Epidermal melanocyte (primary cell): Measurements from ENCODE around the gene TTLL4.

Experiments used
- DNase-seq: peaks from one replicate; pipeline ENCODE4 v3.0.0; 2011; ENCODE audit warnings: low spot score; ENCODE audit not compliant: insufficient read length

TTLL4 gene

DNA sequence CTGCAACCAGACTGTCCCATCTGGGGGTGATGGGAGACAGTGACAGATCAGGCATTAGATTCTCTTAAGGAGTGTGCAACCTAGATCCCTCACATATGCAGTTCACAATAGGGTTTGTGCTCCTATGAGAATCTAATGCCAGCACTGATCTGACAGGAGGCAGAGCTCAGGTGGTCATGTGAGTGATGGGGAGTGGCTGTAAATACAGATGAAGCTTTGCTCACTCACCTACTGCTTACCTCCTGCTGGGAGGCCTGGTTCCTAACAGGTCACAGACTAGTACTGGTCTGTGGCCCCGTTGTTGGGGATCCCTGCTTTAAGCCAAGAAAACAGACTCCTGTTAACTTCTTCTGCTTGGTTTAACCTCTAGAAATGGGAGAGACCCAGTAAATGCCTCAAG lies 74.5 kb downstream of the TTLL4 start:
- no peak for DNase-seq

DNA sequence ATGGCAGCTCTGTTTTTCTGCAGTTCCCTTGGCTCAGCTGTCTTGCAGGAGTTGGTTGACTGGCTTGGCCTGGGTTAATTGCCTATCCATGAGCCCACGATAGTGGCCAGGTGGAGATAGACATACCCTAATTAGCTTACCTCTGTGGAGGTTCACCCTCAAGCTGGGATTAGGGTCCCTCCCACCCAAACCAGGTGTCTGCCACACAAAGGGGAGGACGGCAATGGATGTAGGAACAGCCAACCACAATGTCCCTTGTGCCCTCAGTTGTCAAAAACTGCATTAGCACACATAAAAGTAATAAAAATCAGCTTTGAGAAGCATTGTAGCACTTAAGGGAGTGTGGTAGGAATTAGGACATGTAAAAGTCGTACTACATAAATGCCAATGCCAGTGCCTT lies 75.5 kb downstream of the TTLL4 start:
- no peak for DNase-seq

DNA sequence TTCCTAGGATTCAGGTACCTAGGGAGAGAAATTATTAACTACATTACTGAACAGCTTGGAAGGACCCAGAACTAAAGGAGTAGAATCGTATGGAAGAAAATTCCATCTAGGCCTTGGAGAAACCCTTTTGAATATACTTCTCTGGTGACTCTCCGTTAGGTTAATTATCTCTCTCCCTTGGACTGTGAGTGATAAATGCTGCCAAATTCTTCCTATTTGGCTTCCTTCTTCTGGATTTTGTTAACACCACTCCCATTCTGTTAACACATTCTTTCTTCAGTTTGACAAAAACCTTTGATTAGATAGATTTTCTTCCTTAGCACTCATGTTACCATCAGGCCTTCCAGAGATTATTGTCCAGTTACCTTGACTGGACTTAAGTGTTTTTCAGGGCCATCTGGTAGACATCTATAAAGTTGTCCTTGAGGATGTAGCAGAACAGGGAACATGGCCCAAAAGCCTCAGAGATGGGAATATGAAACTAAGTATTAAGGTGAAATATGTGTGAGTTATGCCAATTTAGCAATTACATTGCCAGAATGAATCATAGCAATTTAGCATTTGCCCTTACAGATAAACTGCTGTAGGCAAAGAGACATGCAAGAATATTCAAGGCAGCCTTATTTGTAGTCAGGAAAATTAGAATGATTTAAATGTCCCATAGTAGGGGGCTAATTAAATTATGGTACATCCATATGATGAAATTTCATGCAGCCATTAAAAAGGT lies 78.1 kb downstream of the TTLL4 start:
- DNase-seq: no peak

DNA sequence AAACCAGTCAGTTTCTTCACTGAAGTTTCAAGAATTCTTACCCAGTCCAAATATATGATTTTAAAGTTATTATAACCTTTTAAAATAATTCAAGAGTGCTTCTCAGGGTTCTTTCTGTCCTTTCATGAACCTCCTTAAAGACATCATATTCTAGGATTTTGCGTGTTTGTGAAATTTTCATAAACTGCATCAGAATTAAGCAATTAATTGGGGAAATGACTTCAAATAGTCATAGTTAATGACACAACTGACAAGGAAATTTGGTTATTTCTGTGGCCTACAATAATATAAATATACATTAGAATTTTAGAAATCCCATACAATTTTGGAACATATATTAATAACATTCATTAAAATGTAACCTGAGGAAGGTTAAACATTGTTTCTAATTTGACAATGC lies 81.8 kb downstream of the TTLL4 start:
- no peak for DNase-seq

DNA sequence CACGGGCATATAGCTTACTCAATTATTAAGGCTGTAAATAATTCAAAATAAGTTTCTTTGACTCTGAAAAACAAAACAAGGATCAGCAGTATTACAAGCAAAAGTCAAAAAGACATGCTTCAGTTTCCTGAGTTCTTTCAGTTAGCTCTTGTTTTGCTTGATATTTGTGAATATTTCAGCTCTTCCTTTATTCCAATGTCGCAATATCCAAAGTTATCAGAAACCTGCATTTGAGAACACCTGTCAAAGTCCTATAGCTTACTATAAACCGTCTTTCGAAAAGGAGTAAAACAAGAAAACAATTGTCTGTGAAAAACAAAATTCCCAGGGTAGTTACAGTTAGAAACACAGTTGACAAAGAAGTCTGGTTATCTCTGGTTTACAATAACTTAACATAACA lies 86.1 kb downstream of the TTLL4 start:
- no peak for DNase-seq

DNA sequence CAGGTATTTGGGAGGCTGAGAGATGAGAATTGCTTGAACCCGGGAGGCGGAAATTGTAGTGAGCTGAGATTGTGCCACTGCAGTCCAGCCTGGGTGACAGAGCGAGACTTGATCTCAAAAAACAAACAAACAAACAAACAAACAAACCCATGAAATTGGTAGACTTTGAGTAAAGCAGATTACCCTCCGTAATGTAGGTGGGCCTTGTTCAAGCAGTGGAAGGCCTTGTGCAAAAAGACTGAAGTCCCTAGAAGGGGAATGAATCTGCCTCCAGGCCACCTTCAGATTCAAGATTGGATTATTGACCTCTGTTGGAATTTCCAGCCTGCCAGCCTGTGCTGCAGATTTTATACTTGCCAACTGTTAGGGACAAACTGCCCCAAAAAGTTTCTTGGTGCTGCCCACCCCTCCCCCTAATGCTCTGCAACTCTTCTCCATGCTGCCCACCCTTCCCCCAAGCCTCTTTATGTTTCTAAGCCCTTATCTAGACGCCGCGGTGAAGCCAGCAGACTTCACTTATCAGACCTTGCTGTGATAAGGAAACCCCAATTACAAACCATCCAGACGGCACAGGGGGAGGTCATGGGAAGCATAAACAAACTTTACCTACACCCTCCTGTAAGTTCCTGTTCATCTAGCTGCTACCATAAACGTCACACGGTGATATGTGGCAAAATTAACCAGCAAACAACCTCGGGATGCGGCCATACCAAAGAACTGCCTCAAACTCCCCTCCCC lies 88.3 kb downstream of the TTLL4 start:
- no peak for DNase-seq

DNA sequence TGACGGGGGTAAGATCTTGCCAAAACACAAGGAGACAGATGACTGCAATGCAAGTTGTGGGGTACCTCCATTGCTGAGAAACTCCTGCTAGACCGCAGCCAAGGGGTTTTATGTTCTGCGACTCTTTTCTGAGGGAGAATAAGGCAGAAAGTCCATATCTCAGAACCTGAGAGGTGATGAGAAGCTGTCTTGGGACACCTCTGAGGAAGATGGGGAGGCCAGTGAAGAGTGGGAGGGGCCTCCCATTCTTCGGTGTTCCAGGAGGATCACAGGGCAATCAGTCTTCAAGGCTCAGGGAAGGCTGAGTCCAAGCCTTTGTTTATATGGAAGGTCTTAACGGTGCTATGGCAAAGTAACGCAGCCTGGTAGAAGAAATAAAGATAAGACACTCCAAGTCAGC lies 89.4 kb downstream of the TTLL4 start:
- DNase-seq: no peak

DNA sequence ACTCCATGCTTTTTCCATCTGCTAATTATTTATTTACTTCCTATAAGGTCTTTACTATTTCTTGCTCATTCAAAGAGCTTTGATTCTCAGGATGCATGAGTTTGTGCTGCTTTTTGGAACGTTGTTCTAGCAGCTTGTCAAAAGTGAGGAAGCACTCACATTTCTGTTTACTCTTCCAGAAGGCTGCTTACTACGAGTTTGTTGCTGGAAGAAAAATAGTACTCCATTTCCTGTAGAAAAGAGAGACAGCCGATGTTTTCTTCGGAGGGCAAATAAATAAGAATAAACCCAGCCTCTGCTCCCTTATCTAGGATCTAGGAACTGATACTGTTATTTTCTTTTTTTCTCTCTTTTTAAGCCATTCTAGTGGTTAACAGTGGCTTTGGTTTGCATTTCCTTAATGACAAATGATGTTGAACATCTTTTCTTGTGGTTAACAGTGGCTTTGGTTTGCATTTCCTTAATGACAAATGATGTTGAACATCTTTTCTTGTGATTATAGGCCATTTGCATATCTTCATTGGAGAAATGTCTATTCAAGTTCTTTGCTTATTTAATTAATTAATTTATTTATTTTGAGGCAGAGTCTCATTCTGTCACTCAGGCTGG lies 91.9 kb downstream of the TTLL4 start:
- no peak for DNase-seq

DNA sequence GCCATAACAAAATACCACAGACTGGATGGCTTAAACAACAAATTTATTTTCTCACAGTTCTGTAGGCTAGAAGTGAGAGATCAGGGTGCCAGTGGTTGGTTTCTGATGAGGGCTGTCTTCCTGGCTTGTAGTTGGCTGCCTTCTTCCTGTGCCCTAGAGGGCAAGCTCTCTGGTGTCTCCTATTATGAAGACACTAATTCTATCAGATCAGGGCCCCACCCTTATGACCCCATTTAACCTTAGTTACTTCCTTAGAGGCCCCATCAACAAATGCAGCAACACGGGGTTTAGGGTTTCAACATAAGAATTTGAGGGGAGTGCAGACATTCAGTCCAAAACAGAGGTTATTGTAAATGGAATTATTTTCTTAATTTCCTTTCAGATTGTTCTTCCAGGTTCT lies 94.2 kb downstream of the TTLL4 start:
- DNase-seq: no peak
